Measurements from ENCODE around the gene POLA1.

- no peak for TF ChIP-seq POLR2A (IDR thresholded peaks at IDR 0.05)
- no peak for TF ChIP-seq CTCF (IDR thresholded peaks at IDR 0.05)
- TF ChIP-seq EP300 (IDR thresholded peaks at IDR 0.05), result no peak
- TF ChIP-seq POLR2AphosphoS5 (IDR thresholded peaks at IDR 0.05), result no peak
Observed at GRCh38 chrX:25039036-25039435, 345.3 kb downstream of the POLA1 start.
